GM21447 (cell line): ENCODE measurements around the gene ASCL5.

Experiments
- ATAC-seq: cut with Tn5 transposase; IDR thresholded peaks from one replicate; pipeline ENCODE4 v1.9.1; 2021; ENCODE audit not compliant: unreplicated experiment

ASCL5 gene

DNA sequence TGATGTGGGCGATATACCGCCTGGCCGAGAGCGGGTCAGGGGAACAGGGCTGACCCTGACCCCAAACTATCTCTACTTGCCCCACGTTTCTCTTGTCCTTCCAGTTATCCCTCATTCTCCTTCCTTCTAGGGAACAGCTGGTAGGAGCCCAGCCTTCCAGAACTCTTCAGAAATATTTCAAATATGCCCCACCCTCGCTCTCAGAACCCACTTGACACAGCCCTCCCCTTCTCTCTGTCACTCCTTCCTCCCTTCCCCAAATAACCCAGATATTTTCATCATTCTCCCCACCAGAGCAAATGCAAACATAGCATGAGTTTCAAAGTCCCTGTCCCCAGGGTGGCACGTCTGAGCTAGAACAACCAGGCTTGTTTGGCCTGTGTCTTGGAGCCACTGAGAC, 15.8 kb downstream of the ASCL5 start:
- ATAC-seq = no peak

DNA sequence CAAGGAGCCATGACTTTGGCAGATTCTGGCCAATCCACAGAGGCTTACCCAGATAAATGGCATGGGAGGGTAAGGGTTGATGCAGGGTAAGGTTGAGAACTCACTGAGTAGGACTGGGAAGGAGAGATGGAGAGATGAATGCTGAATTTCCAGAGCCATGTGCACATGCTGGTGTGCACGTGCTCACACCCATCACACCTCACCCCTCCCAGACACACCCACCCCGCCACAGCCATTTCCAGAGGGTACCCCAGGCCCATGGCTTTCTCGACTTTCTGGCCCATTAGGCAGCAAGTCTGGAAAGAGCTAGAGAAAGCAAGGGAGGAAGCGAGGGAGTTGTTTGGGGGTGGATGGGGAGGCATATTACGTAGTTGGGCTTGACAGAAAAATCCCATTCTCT, 16.4 kb downstream of the ASCL5 start:
- no peak for ATAC-seq

- ATAC-seq = no peak
Observed at GRCh38 chr1:201110138-201110537, 16.8 kb downstream of the ASCL5 start.

GRCh38 chr1:201109651-201110050, 17.3 kb downstream of the ASCL5 start:
- ATAC-seq = no peak

DNA sequence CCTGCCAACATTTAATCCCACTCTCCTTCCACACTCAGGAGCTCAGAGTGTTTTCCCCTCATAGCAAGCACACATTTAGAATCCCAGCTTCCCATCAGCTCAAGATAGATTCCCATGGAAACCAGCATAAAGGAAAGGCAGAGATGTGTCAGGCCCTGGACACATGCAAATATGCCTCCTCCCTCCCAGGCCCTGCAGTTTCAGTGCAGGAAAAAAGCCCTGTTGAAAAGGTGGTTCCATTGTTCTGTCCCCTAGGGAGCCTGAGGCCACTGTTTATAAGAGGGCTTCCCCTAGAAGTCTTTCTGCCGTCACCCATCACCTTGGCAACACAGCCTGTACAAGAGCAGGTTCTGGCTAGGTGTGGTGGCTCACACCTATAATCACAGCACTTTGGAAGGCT, 18.4 kb downstream of the ASCL5 start:
- ATAC-seq = no peak

- ATAC-seq = no peak
Observed at GRCh38 chr1:201105688-201106087, 21.3 kb downstream of the ASCL5 start.

DNA sequence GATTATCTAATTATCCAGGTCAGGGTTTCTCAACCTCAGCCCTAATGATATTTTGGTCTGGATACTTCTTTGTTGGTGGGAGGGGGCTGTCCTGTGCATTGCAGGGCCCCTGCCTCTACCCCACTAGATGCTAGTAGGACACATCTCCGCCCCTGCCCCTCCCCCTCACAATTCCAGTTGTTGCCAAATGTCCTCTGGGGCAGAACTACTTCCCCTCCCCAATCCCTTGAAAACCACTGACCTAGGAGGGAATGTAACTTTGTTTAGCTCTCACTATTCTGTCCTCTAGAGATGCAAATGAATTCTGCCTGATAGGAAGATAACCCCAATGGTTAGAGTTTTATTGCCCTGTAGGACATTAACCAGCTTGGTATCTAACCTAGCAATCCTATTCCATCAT, 22.8 kb downstream of the ASCL5 start:
- ATAC-seq = no peak

DNA sequence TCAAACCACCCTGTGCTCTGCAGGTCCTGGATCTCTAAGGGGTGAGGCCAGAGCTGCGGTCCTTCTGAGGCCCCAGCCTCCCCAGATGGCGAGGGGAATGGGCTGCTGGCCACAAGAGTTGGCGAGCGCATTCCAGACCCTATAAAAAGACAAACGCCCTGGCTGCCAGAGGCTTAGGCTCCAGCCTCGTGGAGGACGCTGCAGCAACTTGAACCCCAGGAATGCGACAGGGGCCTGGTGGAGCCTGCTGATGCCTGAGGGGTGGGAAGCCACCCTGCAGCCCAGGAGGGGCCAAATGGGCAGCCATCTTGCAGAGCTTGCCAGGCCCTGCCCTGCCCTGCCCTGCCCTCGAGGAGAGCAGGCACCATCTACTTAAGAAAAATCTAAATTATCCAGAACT, 23.3 kb downstream of the ASCL5 start:
- ATAC-seq = no peak

DNA sequence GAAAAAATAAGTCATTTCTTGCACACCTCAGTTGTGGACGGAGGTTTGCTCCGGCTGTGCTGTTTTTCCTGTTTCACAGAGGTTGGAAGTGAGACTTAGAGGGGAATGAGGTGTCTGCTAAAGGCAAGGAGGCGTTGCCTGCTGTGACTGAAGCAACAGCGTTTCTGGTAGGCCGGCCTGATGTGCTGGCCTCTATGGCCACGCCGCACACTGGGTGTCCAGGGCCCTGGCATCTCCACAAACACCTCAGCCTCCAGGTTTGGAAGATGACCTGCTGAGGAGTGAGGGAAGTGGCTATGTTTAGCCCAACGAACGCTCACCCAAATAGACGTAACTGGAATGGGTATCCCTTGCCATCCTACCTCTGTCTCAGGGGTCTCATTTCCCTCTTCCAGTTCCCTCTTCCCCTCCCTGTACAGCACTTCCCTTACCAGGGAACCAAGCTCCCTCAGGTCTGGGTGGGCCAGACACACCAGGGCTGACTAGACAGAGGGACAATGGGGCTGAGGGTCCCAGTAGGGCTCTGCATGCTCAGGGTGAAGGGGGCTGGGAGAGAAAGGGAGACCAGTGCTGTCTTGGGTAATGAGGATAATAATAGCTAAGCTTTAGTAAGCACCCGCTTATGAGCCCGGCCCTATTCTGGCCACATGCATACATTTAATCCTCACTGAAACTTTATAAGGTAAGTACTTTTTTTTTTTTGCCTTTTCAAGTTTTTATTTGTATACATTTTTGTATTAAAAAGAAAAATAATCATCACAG, 26.6 kb downstream of the ASCL5 start:
- no peak for ATAC-seq

DNA sequence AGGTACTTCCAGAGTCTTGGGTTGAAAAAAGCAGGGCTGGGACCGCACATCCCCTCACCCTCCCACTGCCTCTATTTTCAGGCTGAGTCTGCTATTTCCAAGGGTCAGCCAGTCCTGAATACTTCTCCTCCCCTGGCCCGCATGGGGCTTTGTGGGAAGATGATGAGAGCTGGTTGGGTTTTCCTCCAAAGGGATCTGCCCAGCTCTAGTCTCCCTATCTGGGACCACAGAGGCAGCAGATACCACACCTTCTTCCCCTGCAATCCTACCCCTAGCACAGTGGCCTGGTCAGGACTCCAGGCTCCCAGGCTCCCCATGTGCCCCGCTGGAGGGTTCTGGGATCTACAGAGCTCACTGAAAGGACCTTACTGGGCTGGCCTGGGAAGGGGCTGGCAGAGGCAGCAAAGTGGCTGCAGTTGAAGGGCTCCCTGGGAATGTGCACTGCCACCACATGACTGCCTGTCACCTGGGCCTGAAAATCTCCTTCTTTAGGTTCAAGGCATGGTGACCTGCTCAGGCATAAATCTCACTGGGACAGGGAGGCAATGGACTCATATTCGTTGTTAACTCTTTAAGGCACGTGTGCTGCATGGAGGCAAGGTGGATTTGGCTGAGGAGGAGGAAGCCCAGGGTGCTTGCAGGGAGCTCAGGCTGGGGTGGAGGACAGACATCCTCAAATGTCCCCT, 27.8 kb downstream of the ASCL5 start:
- ATAC-seq = no peak

DNA sequence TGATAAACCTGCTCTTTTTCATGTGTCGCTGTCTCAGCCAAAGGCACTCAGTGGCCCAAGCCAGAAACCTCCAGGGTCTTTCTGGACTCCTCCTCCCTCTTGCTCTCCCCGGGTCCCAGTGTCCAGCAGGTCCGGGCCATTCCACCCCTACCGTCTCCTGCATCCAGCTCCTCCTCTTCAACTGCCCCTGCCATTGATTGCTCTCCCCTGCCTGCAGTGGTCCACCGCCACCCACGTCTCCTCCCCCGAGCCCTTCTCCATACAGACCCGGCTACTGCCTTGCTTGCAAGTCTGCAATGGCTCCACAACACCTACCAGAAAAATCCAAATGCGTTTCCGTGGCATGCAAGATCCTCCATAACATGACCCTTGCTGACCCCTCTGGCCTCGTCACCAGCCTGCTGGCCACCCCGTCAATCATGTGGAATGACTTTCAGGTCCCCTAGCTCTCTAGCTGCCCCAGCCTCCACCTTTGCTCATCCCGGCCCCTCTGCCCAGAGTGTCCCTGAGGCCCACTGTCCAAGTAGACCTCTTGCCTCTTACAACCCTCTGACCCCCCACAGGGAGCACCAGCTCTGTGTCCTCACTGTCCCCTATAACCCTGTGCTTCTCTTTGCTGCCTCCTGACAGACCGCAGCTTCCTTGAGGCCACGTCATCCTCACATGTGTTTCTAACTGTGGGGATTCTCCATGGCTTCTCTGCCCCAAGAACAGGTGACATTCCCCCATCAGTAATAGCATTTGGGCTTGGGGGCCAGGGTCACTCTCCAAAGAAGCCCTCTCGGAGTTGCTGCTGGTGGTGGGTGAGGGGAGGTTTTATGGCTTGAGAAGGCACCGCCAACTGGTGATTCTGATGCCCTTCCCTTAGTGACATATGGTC, 29.8 kb downstream of the ASCL5 start:
- no peak for ATAC-seq

GRCh38 chr1:201096041-201096461, 30.9 kb downstream of the ASCL5 start:
- no peak for ATAC-seq

DNA sequence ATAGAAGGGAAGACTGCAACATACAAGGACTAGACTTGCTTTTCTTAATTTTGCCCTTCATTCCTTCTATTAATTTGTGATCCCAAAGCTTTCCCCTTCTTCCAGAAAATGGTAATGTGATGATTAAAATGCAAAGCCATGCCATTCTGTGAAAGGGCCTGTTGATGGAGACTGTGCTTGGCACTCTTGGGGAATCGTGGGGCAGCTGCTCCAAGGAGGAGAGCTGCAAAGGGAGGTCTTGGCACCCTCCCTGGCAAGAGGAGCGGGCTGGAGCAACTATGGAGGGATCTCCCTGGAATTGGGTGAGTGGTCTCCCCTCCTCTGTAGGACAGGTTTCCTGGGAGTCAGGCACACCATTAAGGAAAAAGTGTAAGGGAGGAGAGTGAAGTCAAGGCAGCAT, 31.4 kb downstream of the ASCL5 start:
- no peak for ATAC-seq

- no peak for ATAC-seq
Observed at GRCh38 chr1:201094832-201095231, 32.2 kb downstream of the ASCL5 start.

DNA sequence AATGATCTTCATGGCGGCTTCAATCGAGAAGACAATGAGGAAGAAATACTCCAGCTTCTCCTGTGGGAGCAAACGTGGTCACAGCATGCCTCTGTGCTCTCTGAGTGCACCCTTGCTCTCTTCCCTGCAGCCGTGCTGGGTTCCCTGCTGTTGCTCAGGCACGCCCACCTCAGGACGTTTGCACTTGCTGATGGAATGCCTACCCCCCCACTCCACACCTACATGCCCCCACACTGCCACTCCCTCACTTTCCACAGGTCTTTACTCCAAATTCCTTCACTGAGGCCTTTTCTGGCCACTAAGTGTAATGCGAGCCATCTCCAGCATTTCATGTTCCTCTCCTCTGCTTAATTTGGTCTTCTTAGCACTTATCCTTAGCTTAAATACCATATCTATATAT, 33.0 kb downstream of the ASCL5 start:
- ATAC-seq = no peak

GRCh38 chr1:201093561-201093960, 33.4 kb downstream of the ASCL5 start:
- no peak for ATAC-seq

GRCh38 chr1:201092738-201093137, 34.2 kb downstream of the ASCL5 start:
- ATAC-seq = no peak

- ATAC-seq = no peak
Observed at GRCh38 chr1:201091256-201091655, 35.7 kb downstream of the ASCL5 start.

GRCh38 chr1:201090541-201090940, 36.4 kb downstream of the ASCL5 start:
- no peak for ATAC-seq

DNA sequence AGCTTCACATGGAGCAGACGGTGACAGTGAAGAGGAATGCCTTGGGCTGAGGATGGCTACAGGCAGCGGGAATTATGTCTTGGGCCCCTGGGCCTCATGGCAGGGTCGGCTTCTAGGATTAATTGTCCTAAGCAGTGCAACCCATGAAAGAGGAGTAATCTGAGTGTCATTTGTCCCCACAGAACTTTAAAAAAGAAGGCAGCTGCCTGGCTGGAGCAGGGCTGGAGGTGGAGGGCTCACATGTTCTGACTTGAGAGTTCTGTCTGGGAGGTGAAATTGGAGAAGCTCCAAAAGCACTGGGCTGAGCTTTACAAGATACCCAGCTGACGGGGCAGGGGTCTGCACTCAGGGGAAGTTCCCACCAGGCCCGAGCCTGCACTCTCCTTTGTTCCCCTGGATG, 37.4 kb downstream of the ASCL5 start:
- ATAC-seq = no peak

DNA sequence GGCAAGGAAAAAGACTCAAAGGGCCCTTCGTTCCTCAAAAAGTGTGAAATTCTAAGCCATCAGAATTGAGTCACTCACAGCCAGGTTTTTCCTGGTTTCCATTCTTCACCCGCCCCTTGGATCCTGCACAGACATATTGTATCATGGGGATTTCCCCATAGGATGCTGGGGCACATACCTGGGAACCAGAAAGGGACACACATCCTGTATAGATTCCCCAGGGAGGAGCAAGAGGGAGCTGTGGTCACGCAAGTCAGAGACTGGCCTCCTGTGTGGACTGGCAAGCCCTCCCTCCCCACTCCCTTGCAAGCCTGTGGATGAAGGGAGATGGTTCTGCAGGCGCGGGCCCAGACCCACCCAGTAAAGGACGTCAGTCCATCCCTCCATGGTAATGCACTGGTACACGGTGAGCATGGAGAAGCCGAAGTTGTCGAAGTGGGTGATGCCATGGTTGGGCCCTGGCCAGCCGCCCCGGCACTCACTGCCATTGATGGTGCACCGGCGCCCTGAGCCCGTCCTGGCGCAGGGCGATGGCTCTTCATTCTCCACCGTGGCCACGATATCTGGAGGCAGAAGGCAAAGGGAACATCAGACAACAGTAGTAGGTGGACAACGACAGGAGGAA, 38.0 kb downstream of the ASCL5 start:
- ATAC-seq = no peak
